NT2/D1 (cell line): ENCODE data around the gene SELENOF.

ENCODE experiments used
- SUZ12 ChIP-seq: IDR thresholded peaks from 2 replicates; pipeline ENCODE4 v1.6.1; 2011; ENCODE audit not compliant: insufficient read length, insufficient read depth; ENCODE audit errors: extremely low read depth
- YY1 ChIP-seq: IDR thresholded peaks from 2 replicates; pipeline ENCODE4 v1.6.1; 2011; ENCODE audit not compliant: insufficient read length, insufficient read depth
- ZNF274 ChIP-seq: IDR thresholded peaks from 2 replicates; pipeline ENCODE4 v1.6.1; 2011; ENCODE audit warnings: mild to moderate bottlenecking, low read depth, low read length

- TF ChIP-seq ZNF274 (no peak), SUZ12 (no peak), YY1 (no peak)
Observed at GRCh38 chr1:86888327-86888726, 25.6 kb downstream of the SELENOF start.
